ENCODE measurements around the gene SAMD15. TPM values are rescaled to one million over a fixed set of nuclear protein-coding genes. Genes with fewer than 3 reads are reported as not detected.

The SAMD15 gene
- total RNA-seq, 4 donors from 2014 or later: 0.64 TPM; not detected in 3

- no peak for DNase-seq (ENCODE audit: low spot score in 2 of 2)
- WGBS, 2 donors: 94 to 100% methylated on average over 1 of the region's 1 CpG
- intact Hi-C loops (cut with DNase I; ENCODE audit: low total_unique reads): no loop called here
- H3K4me3 ChIP-seq (ENCODE audit: low read depth, poor library complexity, severe bottlenecking): no peak overlapping the region
- TF ChIP-seq CTCF (IDR thresholded peaks at IDR 0.05): no peak
- no peak for TF ChIP-seq POLR2A (IDR thresholded peaks at IDR 0.05)
Observed at GRCh38 chr14:77339407-77339806, 37.8 kb upstream of the SAMD15 start.

GRCh38 chr14:77340389-77340788 is 36.8 kb upstream of the SAMD15 start:
- WGBS, 2 donors: 86 to 88% methylated on average over 4 of the region's 4 CpGs
- TF ChIP-seq POLR2A (IDR thresholded peaks at IDR 0.05): no peak
- TF ChIP-seq CTCF (IDR thresholded peaks at IDR 0.05): no peak

GRCh38 chr14:77342726-77343397 is 34.3 kb upstream of the SAMD15 start:
- TF ChIP-seq CTCF (IDR thresholded peaks at IDR 0.05): no peak
- 92 to 94% methylated on average over 10 of the region's 10 CpGs for WGBS, 2 donors
- no peak for DNase-seq (ENCODE audit: low spot score in 2 of 2)
- H3K4me3 ChIP-seq (ENCODE audit: low read depth, poor library complexity, severe bottlenecking): no peak overlapping the region
- intact Hi-C loops (cut with DNase I; ENCODE audit: low total_unique reads): loop anchor here (10.0 kb wide), 1 partner anchor 362 kb away; the partner anchor contains the start of genes ALKBH1 and SLIRP

More at GRCh38 chr14:77340389-77340788, 36.8 kb upstream of the SAMD15 start:
- DNase-seq (ENCODE audit: low spot score in 2 of 2): no peak
- intact Hi-C loops (cut with DNase I; ENCODE audit: low total_unique reads): loop anchor here (10.0 kb wide), 1 partner anchor 364 kb away; the partner anchor contains the start of genes ALKBH1 and SLIRP
- no peak overlapping the region for H3K4me3 ChIP-seq (ENCODE audit: low read depth, poor library complexity, severe bottlenecking)

GRCh38 chr14:77343662-77344061 is 33.5 kb upstream of the SAMD15 start:
- 63 to 70% methylated on average over 2 of the region's 2 CpGs for WGBS, 2 donors
- no peak for DNase-seq (ENCODE audit: low spot score in 2 of 2)
- no peak overlapping the region for H3K4me3 ChIP-seq (ENCODE audit: low read depth, poor library complexity, severe bottlenecking)
- TF ChIP-seq CTCF (IDR thresholded peaks at IDR 0.05): no peak
- no peak for TF ChIP-seq POLR2A (IDR thresholded peaks at IDR 0.05)
- intact Hi-C loops (cut with DNase I; ENCODE audit: low total_unique reads): loop anchor here (10.0 kb wide), 1 partner anchor 361 kb away; the partner anchor contains the start of genes ALKBH1 and SLIRP

- no peak overlapping the region for H3K4me3 ChIP-seq (ENCODE audit: low read depth, poor library complexity, severe bottlenecking)
- WGBS, 2 donors: 91 to 92% methylated on average over 3 of the region's 3 CpGs
- DNase-seq (ENCODE audit: low spot score in 2 of 2): no peak
- intact Hi-C loops (cut with DNase I; ENCODE audit: low total_unique reads): loop anchor here (10.0 kb wide), 1 partner anchor 360 kb away; the partner anchor contains the start of genes ALKBH1 and SLIRP
- TF ChIP-seq CTCF (IDR thresholded peaks at IDR 0.05): no peak
- TF ChIP-seq POLR2A (IDR thresholded peaks at IDR 0.05): no peak
Observed at GRCh38 chr14:77344377-77344996, 32.7 kb upstream of the SAMD15 start.

Measured in lower leg skin (tissue), 4 donors.